PFSK-1 (cell line): ENCODE data around the gene STX10.

Source experiments
- POLR2AphosphoS5 ChIP-seq: IDR thresholded peaks from 2 replicates; pipeline ENCODE4 v1.6.1; 2012; ENCODE audit warnings: low read depth, mild to moderate bottlenecking, control low read depth, low read length, moderate library complexity
- SIN3A ChIP-seq: IDR thresholded peaks from 2 replicates; pipeline ENCODE4 v1.6.1; 2012; ENCODE audit warnings: mild to moderate bottlenecking, low read length, moderate library complexity, borderline replicate concordance; ENCODE audit not compliant: insufficient read depth

DNA sequence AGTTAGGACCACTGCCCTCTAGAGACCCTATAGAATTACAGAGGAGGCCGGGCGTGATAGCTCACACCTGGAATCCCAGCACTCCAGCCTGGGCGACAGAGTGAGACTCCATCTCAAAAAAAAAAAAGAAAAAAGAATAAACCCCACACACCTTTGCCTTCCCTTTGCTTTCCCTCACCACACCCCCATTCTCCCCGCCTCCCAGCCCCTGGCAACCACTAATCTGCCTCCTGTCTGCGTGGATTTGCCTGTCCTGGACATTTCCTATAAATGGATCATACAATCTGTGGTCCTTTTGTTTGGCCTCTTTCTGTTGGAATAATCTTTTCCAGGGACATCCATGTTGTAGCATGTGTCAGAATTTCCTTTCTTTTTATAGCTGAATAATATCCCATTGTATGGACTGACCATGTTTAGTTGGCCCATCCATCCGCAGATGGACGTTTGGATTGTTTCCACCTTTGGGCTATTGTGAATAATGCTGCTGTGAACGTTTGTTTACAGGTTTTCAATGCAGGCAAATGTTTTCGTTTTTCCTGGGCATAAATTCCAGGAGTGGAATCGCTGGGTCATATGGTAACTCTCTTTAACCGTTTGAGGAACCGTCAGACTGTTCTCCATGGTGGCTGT, 16.8 kb downstream of the STX10 start:
- no peak for TF ChIP-seq SIN3A
- no peak for TF ChIP-seq POLR2AphosphoS5
